Mucosa of descending colon (tissue), 3 donors: ENCODE results near the gene SCFD2. TPM values are rescaled to one million over a fixed set of nuclear protein-coding genes. Genes with fewer than 3 reads are reported as not detected.

Source experiments
- ATAC-seq: fragments of 200-7000 bp; cut with Tn5 transposase; one replicate; pipeline ENCODE4 v1.9.1; 2020; ENCODE audit warnings: mild to moderate bottlenecking, moderate library complexity
- DNase-seq, 3 donors: peaks; one replicate each; pipeline ENCODE4 v3.0.0-alpha.2; 2020
- H3K36me3 ChIP-seq: fragments of 200-600 bp; one replicate; pipeline ENCODE4 v1.8.0; 2021; ENCODE audit warnings: low read depth, mild to moderate bottlenecking
- H3K4me1 ChIP-seq: fragments of 200-600 bp; one replicate; pipeline ENCODE4 v1.8.0; 2021; ENCODE audit warnings: low read depth, mild to moderate bottlenecking
- H3K4me3 ChIP-seq: fragments of 200-600 bp; one replicate; pipeline ENCODE4 v1.8.0; 2021; ENCODE audit warnings: mild to moderate bottlenecking
- H3K9me3 ChIP-seq: fragments of 200-600 bp; one replicate; pipeline ENCODE4 v1.8.0; 2021; ENCODE audit warnings: mild to moderate bottlenecking
- CTCF ChIP-seq: fragments of 200-600 bp; IDR thresholded peaks from one replicate; pipeline ENCODE4 v1.8.0; 2022; ENCODE audit warnings: antibody characterized with exemption, mild to moderate bottlenecking
- intact Hi-C, 2 donors: fragments of 100-400 bp; cut with DNase I in 1 of 2; cut with micrococcal nuclease in 1 of 2; formaldehyde crosslinking; loops; one replicate each; pipeline versions ENCODE4 v1.11.0 to v1.11.1; 2022; cut with DNase I, micrococcal nuclease
- total RNA-seq, 3 donors: library from RNA; stranded (reverse); fragmentation: NEBNext Ultra II Directional in 2 of 3; extraction: Animal tissue kit (Norgen Biotek cat#: 25700) in 2 of 3; gene quantifications; one replicate each; pipeline versions ENCODE4 v1.2.1 to v1.2.4, GENCODE V29; 2021 to 2023
- donor health status: DM: no; HTN: no; CAD: no; lungs with moderate emphysema.
- donor health status: DM: no; HTN: no; CAD: no.
- donor health status: DM: no; HTN: yes; CAD: no.

Gene SCFD2
- total RNA-seq, 3 donors from 2014 or later: 11.7 to 17.2 (median 16.0) TPM

- DNase-seq: no peak
- no peak for ATAC-seq
- Histone ChIP-seq H3K4me3 (no peak overlapping the region), H3K4me1 (no peaks in the 10 kb centered on the region), H3K36me3 (no peaks in the 10 kb centered on the region), H3K9me3 (peaks cover 3% of the 10 kb centered on the region)
- intact Hi-C loops: no loop called here
- TF ChIP-seq CTCF: no peak
Measured at GRCh38 chr4:53100501-53101190, 265.2 kb downstream of the SCFD2 start.

- Histone ChIP-seq H3K4me1 (no peaks in the 10 kb centered on the region), H3K9me3 (peaks cover 3% of the 10 kb centered on the region), H3K36me3 (no peaks in the 10 kb centered on the region), H3K4me3 (no peak overlapping the region)
- ATAC-seq (no peak), DNase-seq (no peak)
- no peak for TF ChIP-seq CTCF
- intact Hi-C loops: no loop called here
Measured at GRCh38 chr4:53098681-53099121, 267.2 kb downstream of the SCFD2 start.

GRCh38 chr4:53094040-53094439 lies 271.8 kb downstream of the SCFD2 start:
- DNase-seq (no peak), ATAC-seq (no peak)
- TF ChIP-seq CTCF: no peak
- H3K36me3 ChIP-seq: no peaks in the 10 kb centered on the region
- intact Hi-C loops: no loop called here
- H3K4me1 ChIP-seq: no peaks in the 10 kb centered on the region
- H3K4me3 ChIP-seq: no peak overlapping the region
- no peaks in the 10 kb centered on the region for H3K9me3 ChIP-seq

- TF ChIP-seq CTCF: no peak
- intact Hi-C loops: no loop called here
- Histone ChIP-seq H3K9me3 (peaks cover 6% of the 10 kb centered on the region), H3K4me1 (no peaks in the 10 kb centered on the region), H3K4me3 (no peak overlapping the region), H3K36me3 (no peaks in the 10 kb centered on the region)
- no peak for ATAC-seq
- DNase-seq: no peak
Measured at GRCh38 chr4:53089936-53090729, 275.7 kb downstream of the SCFD2 start.

- no peak for ATAC-seq
- DNase-seq: no peak
- intact Hi-C loops: no loop called here
- Histone ChIP-seq H3K36me3 (no peaks in the 10 kb centered on the region), H3K4me1 (no peaks in the 10 kb centered on the region), H3K4me3 (no peak overlapping the region), H3K9me3 (peaks cover 23% of the 10 kb centered on the region)
- TF ChIP-seq CTCF: no peak
Measured at GRCh38 chr4:53088152-53088551, 277.7 kb downstream of the SCFD2 start.
